T-helper 2 cell treated with Interferon-gamma antibody and Interleukin-4, amounts not matched to agents 5 μg/mL and 100 μg/mL, for 36 hours (primary cell): ENCODE data around the gene HERC3.

Source experiments
- DNase-seq: peaks from one replicate; pipeline ENCODE4 v3.0.0; 2021; ENCODE audit warnings: low spot score
- H3K27ac Mint-ChIP-seq: one replicate; pipeline ENCODE4 v1.8.0; 2021; ENCODE audit warnings: mild to moderate bottlenecking, mixed read lengths
- H3K27me3 Mint-ChIP-seq: one replicate; pipeline ENCODE4 v1.8.0; 2021; ENCODE audit warnings: low read depth, mixed read lengths
- H3K36me3 Mint-ChIP-seq: one replicate; pipeline ENCODE4 v1.8.0; 2021; ENCODE audit warnings: low read depth, mixed read lengths
- H3K4me1 Mint-ChIP-seq: one replicate; pipeline ENCODE4 v1.8.0; 2021; ENCODE audit warnings: low read depth, mixed read lengths
- H3K4me3 Mint-ChIP-seq: one replicate; pipeline ENCODE4 v1.8.0; 2022; ENCODE audit warnings: mild to moderate bottlenecking, moderate library complexity, mixed read lengths
- H3K9me3 Mint-ChIP-seq: one replicate; pipeline ENCODE4 v1.8.0; 2021; ENCODE audit warnings: mixed read lengths

HERC3 gene

GRCh38 chr4:88757067-88757466 lies 164.8 kb downstream of the HERC3 start:
- no peak for DNase-seq
- H3K36me3 Mint-ChIP-seq: no peaks in the 10 kb centered on the region
- H3K27me3 Mint-ChIP-seq: no peaks in the 10 kb centered on the region
- no peak overlapping the region for H3K27ac Mint-ChIP-seq
- no peaks in the 10 kb centered on the region for H3K9me3 Mint-ChIP-seq
- H3K4me1 Mint-ChIP-seq: peaks cover 4% of the 10 kb centered on the region
- no peak overlapping the region for H3K4me3 Mint-ChIP-seq

GRCh38 chr4:88757776-88758175 lies 165.5 kb downstream of the HERC3 start:
- H3K27me3 Mint-ChIP-seq: no peaks in the 10 kb centered on the region
- no peaks in the 10 kb centered on the region for H3K9me3 Mint-ChIP-seq
- H3K4me1 Mint-ChIP-seq: peaks cover 6% of the 10 kb centered on the region
- no peak overlapping the region for H3K27ac Mint-ChIP-seq
- no peak overlapping the region for H3K4me3 Mint-ChIP-seq
- DNase-seq: no peak
- H3K36me3 Mint-ChIP-seq: no peaks in the 10 kb centered on the region
